WTC11 (cell line): ENCODE data around the gene SNX3. TPM values are rescaled to one million over a fixed set of nuclear protein-coding genes. Genes with fewer than 3 reads are reported as not detected.

Experiments
- ATAC-seq: fragments of 200-7000 bp; cut with Tn5 transposase; 2 replicates; pipeline ENCODE4 v1.10.0; 2021; ENCODE audit warnings: mild to moderate bottlenecking, moderate library complexity
- CTCF ChIA-PET: fragments of 300-600 bp; sonication (Branson Sonifier 250); formaldehyde crosslinking; loops from one replicate; lab custom pipeline; 2021; ENCODE audit warnings: antibody characterized with exemption; lab: Charles Lee
- POLR2A ChIA-PET: fragments of 350-600 bp; sonication (Branson Sonifier 250); formaldehyde crosslinking; loops from one replicate; lab custom pipeline; 2021; ENCODE audit warnings: antibody characterized with exemption; lab: Charles Lee
- DNase-seq: peaks from one replicate; pipeline ENCODE4 v3.0.0; 2021; ENCODE audit warnings: low spot score
- H3K27ac Mint-ChIP-seq: 2 replicates; pipeline ENCODE4 v1.8.0; 2021; ENCODE audit warnings: mixed read lengths
- H3K27me3 Mint-ChIP-seq: 2 replicates; pipeline ENCODE4 v1.8.0; 2021; ENCODE audit warnings: low read depth, mild to moderate bottlenecking, moderate library complexity, mixed read lengths
- H3K36me3 Mint-ChIP-seq: 2 replicates; pipeline ENCODE4 v1.8.0; 2021; ENCODE audit warnings: mixed read lengths
- H3K4me1 Mint-ChIP-seq: 2 replicates; pipeline ENCODE4 v1.8.0; 2022; ENCODE audit warnings: mixed read lengths
- H3K4me3 Mint-ChIP-seq: 2 replicates; pipeline ENCODE4 v1.8.0; 2021; ENCODE audit warnings: mild to moderate bottlenecking, moderate library complexity, mixed read lengths
- H3K9me3 Mint-ChIP-seq: 2 replicates; pipeline ENCODE4 v1.8.0; 2021; ENCODE audit warnings: mixed read lengths
- ARID4B ChIP-seq: sonication (generic); formaldehyde crosslinking; IDR thresholded peaks from 2 replicates; pipeline ENCODE4 v1.8.0; 2023; ENCODE audit warnings: missing genetic modification reagents, mild to moderate bottlenecking, borderline replicate concordance
- CDX4 ChIP-seq: fragments of 250-450 bp; sonication (Bioruptor Pico); IDR thresholded peaks from 2 replicates; pipeline ENCODE4 v1.9.0; 2021; ENCODE audit warnings: moderate library complexity, mild to moderate bottlenecking, inconsistent platforms, borderline replicate concordance
- CREB1 ChIP-seq: sonication (generic); formaldehyde crosslinking; IDR thresholded peaks from 2 replicates; pipeline ENCODE4 v1.8.0; 2023; ENCODE audit warnings: mild to moderate bottlenecking, missing genetic modification reagents
- CTCF ChIP-seq: fragments of 200-600 bp; IDR thresholded peaks from 2 replicates; pipeline ENCODE4 v1.8.0; 2022; ENCODE audit warnings: antibody characterized with exemption
- ETV6 ChIP-seq: sonication (generic); formaldehyde crosslinking; IDR thresholded peaks from 2 replicates; pipeline ENCODE4 v1.8.1; 2022; ENCODE audit warnings: mild to moderate bottlenecking, missing genetic modification reagents
- FOXJ3 ChIP-seq: sonication (generic); formaldehyde crosslinking; IDR thresholded peaks from 2 replicates; pipeline ENCODE4 v1.9.0; 2021; ENCODE audit warnings: missing genetic modification reagents, mild to moderate bottlenecking, borderline replicate concordance
- GRHL2 ChIP-seq: fragments of 250-450 bp; sonication (Bioruptor Pico); IDR thresholded peaks from 2 replicates; pipeline ENCODE4 v1.8.0; 2022; ENCODE audit warnings: mild to moderate bottlenecking, moderate library complexity; ENCODE audit not compliant: insufficient replicate concordance, severe bottlenecking
- HMGXB4 ChIP-seq: sonication (generic); formaldehyde crosslinking; IDR thresholded peaks from 2 replicates; pipeline ENCODE4 v1.8.1; 2023; ENCODE audit warnings: mild to moderate bottlenecking, moderate library complexity, missing genetic modification reagents
- IRF1 ChIP-seq: sonication (generic); formaldehyde crosslinking; IDR thresholded peaks from 2 replicates; pipeline ENCODE4 v1.8.0; 2023; ENCODE audit warnings: missing genetic modification reagents
- IRF2 ChIP-seq: sonication (generic); formaldehyde crosslinking; IDR thresholded peaks from 2 replicates; pipeline ENCODE4 v1.8.0; 2022; ENCODE audit warnings: low read depth, missing genetic modification reagents, borderline replicate concordance
- MAX ChIP-seq: sonication (generic); formaldehyde crosslinking; IDR thresholded peaks from 2 replicates; pipeline ENCODE4 v1.8.0; 2022; ENCODE audit warnings: mild to moderate bottlenecking, missing genetic modification reagents
- NFE2L1 ChIP-seq: sonication (generic); formaldehyde crosslinking; IDR thresholded peaks from 2 replicates; pipeline ENCODE4 v1.8.1; 2023; ENCODE audit warnings: missing genetic modification reagents
- PRRX2 ChIP-seq: fragments of 250-450 bp; sonication (Bioruptor Pico); IDR thresholded peaks from 2 replicates; pipeline ENCODE4 v1.8.0; 2021; ENCODE audit warnings: mild to moderate bottlenecking
- STAT6 ChIP-seq: sonication (generic); formaldehyde crosslinking; conservative IDR thresholded peaks from 2 replicates; pipeline ENCODE4 v1.8.1; 2023; ENCODE audit warnings: mild to moderate bottlenecking, low read depth, missing genetic modification reagents, moderate library complexity
- USF1 ChIP-seq: sonication (generic); formaldehyde crosslinking; IDR thresholded peaks from 2 replicates; pipeline ENCODE4 v1.8.0; 2022; ENCODE audit warnings: mild to moderate bottlenecking, missing genetic modification reagents
- ZNF396 ChIP-seq: fragments of 250-450 bp; sonication (Bioruptor Pico); IDR thresholded peaks from 2 replicates; pipeline ENCODE4 v1.8.0; 2021; ENCODE audit warnings: mild to moderate bottlenecking, moderate library complexity, borderline replicate concordance
- ZNF512 ChIP-seq: sonication (generic); formaldehyde crosslinking; IDR thresholded peaks from 2 replicates; pipeline ENCODE4 v1.8.1; 2022; ENCODE audit warnings: missing genetic modification reagents, borderline replicate concordance
- total RNA-seq: library from RNA; stranded (reverse); gene quantifications from 3 replicates; pipeline ENCODE4 v1.2.3, GENCODE V29; 2021

The SNX3 gene
- total RNA-seq, 1 experiment from 2014 or later = 66.1 TPM

GRCh38 chr6:108295676-108296075 is 34.8 kb upstream of the SNX3 start (continued):
- TF ChIP-seq CDX4 (CRISPR knock-in tag) (no peak), FOXJ3 (no peak), IRF1 (CRISPR knock-in tag) (no peak), CREB1 (no peak)

- Mint-ChIP-seq H3K9me3 (no peaks in the 10 kb centered on the region), H3K27me3 (no peaks in the 10 kb centered on the region), H3K4me1 (peaks cover 10% of the 10 kb centered on the region), H3K4me3 (peak within 1 kb of the TSS; percentile 99), H3K27ac (peak within 1 kb of the TSS; percentile 98), H3K36me3 (no peaks in the 10 kb centered on the region)
- CTCF ChIA-PET = interaction anchor here (0.6 to 1.5 kb wide), 2 partner anchors 197 to 303 kb away, joined by 4 to 8 read pairs; no protein-coding TSS in a partner anchor
- ATAC-seq = peak; percentile 93
- DNase-seq = peak; percentile 95
- POLR2A ChIA-PET = interaction anchor here (0.6 to 1.8 kb wide), 3 partner anchors 15 to 119 kb away, joined by 3 to 11 read pairs (median 4); partner anchors contain the start of gene SNX3
- TF ChIP-seq IRF2 (CRISPR knock-in tag) (no peak), STAT6 (no peak), ETV6 (CRISPR knock-in tag) (peak; percentile 31; the same call in 1 of the 2 replicates), MAX (CRISPR knock-in tag) (peak; percentile 59; the same call in 1 of the 2 replicates), CTCF (no peak), USF1 (CRISPR knock-in tag) (peak; percentile 68; the same call in 1 of the 2 replicates), NFE2L1 (CRISPR knock-in tag) (no peak), ZNF512 (CRISPR knock-in tag) (no peak), CREB1 (0 out of 2 replicates have a peak, but pooled peaks have one; percentile 11), ZNF396 (CRISPR knock-in tag) (no peak), ARID4B (no peak), PRRX2 (no peak), HMGXB4 (0 out of 2 replicates have a peak, but pooled peaks have one; percentile 54), GRHL2 (CRISPR knock-in tag) (no peak)
Observed at GRCh38 chr6:108294727-108295625, 34.1 kb upstream of the SNX3 start, which contains the start of gene AFG1L. TSS of gene AFG1L (plus strand) at chr6:108295054. CDS start at chr6:108295080, 26 bp downstream.
